NCI-H82 treated with DMSO at 0.1 percent for 48 hours (cell line): ENCODE data around the gene SCAI.

ENCODE experiments used
- DNase-seq: peaks from one replicate; lab custom pipeline; 2025; ENCODE audit not compliant: unreplicated experiment; lab: John Stamatoyannopoulos, UW

SCAI gene

DNA sequence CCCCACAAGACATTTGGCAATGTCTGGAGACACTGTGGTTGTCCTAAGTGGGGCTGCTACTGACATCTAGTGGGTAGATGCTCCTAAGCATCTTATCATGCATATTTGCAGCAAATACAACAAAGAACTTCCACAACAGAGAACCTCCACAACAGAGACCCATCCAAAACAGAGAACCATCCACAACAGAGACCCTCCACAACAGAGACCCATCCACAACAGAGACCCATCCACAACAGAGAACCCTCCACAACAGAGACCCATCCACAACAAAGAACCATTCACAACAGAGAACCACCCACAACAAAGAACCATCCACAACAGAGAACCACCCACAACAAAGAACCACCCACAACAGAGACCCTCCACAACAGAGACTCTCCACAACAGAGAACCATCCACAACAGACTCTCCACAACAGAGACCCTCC lies 248.6 kb downstream of the SCAI start:
- DNase-seq: no peak

- DNase-seq: no peak
Observed at GRCh38 chr9:124894035-124894740, 249.1 kb downstream of the SCAI start.
